Endodermal cell (in vitro differentiated cells): ENCODE measurements around the gene TRERF1. TPM values are rescaled to one million over a fixed set of nuclear protein-coding genes. Genes with fewer than 3 reads are reported as not detected.

Source experiments
- DNase-seq: peaks from one replicate; pipeline ENCODE4 v3.0.0-alpha.2; 2017
- H3K27ac ChIP-seq: 2 replicates; pipeline ENCODE4 v1.5.1; 2013; ENCODE audit warnings: mild to moderate bottlenecking, low read depth, low read length, moderate library complexity
- H3K27me3 ChIP-seq: 2 replicates; pipeline ENCODE4 v1.6.1; 2013; ENCODE audit warnings: mild to moderate bottlenecking, low read length, moderate library complexity; ENCODE audit not compliant: insufficient read depth, control insufficient read depth, poor library complexity, severe bottlenecking
- H3K36me3 ChIP-seq: 2 replicates; pipeline ENCODE4 v1.7.0; 2013; ENCODE audit warnings: mild to moderate bottlenecking, low read length, moderate library complexity; ENCODE audit not compliant: control insufficient read depth, insufficient read depth
- H3K4me1 ChIP-seq: one replicate; pipeline ENCODE4 v1.7.0; 2013; ENCODE audit warnings: low read length; ENCODE audit not compliant: control insufficient read depth, insufficient read depth
- H3K4me3 ChIP-seq: 2 replicates; pipeline ENCODE4 v1.5.1; 2013; ENCODE audit warnings: mild to moderate bottlenecking, low read length, moderate library complexity
- H3K9ac ChIP-seq: 2 replicates; pipeline ENCODE4 v1.6.1; 2013; ENCODE audit warnings: mild to moderate bottlenecking, low read length, moderate library complexity; ENCODE audit not compliant: poor library complexity, severe bottlenecking; ENCODE audit errors: extremely low read depth
- H3K9me3 ChIP-seq: 2 replicates; pipeline ENCODE4 v1.6.1; 2013; ENCODE audit warnings: mild to moderate bottlenecking, low read length, moderate library complexity; ENCODE audit not compliant: control insufficient read depth
- H3K27ac Mint-ChIP-seq: 2 replicates; pipeline ENCODE4 v1.8.0; 2020; ENCODE audit warnings: mixed read lengths
- H3K27me3 Mint-ChIP-seq: 2 replicates; pipeline ENCODE4 v1.8.0; 2021; ENCODE audit warnings: mild to moderate bottlenecking, mixed read lengths; ENCODE audit not compliant: insufficient read depth
- H3K36me3 Mint-ChIP-seq: 2 replicates; pipeline ENCODE4 v1.8.0; 2020; ENCODE audit warnings: low read depth, mixed read lengths
- H3K4me1 Mint-ChIP-seq: 2 replicates; pipeline ENCODE4 v1.8.0; 2020; ENCODE audit warnings: mixed read lengths
- H3K4me3 Mint-ChIP-seq: 2 replicates; pipeline ENCODE4 v1.8.0; 2020; ENCODE audit warnings: mild to moderate bottlenecking, moderate library complexity, mixed read lengths
- H3K9me3 Mint-ChIP-seq: 2 replicates; pipeline ENCODE4 v1.8.0; 2020; ENCODE audit warnings: mild to moderate bottlenecking, mixed read lengths
- WGBS, 2 experiments: methylation state at CpG; one replicate each; pipeline versions ENCODE4 v1.1.5 to v1.1.7; 2013; ENCODE audit warnings: missing lambda C conversion rate in 2 of 2, mixed read lengths in 1 of 2; ENCODE audit not compliant: insufficient coverage in 1 of 2, insufficient read length in 1 of 2; 5-methylcytosine and 5-hydroxymethylcytosine counted together
- total RNA-seq, 2 donors: library from RNA; stranded (reverse); fragmentation: NEBNext Ultra II Directional in 1 of 2; extraction: Animal tissue kit (Norgen Biotek cat#: 25700) in 1 of 2; gene quantifications; 2 replicates in 1 of 2; 3 replicates in 1 of 2; pipeline ENCODE4 v1.2.1, GENCODE V29; 2021
- TF ChIP-seq, protein P1 (sequence below): fragments of 200-600 bp; sonication (generic); conservative IDR thresholded peaks from 2 replicates; pipeline ENCODE4 v1.5.0; 2021; ENCODE audit warnings: antibody characterized with exemption, mild to moderate bottlenecking

Gene TRERF1
- total RNA-seq, 2 donors from 2014 or later: 4.7 to 5.3 TPM

GRCh38 chr6:42450477-42451332 is 1.0 kb downstream of the TRERF1 start:
- H3K27ac Mint-ChIP-seq: no peak overlapping the region
- peak; percentile 71 for DNase-seq
- 2 to 15% methylated on average over 6 to 20 of the region's 22 CpGs for WGBS, 2 experiments

DNA sequence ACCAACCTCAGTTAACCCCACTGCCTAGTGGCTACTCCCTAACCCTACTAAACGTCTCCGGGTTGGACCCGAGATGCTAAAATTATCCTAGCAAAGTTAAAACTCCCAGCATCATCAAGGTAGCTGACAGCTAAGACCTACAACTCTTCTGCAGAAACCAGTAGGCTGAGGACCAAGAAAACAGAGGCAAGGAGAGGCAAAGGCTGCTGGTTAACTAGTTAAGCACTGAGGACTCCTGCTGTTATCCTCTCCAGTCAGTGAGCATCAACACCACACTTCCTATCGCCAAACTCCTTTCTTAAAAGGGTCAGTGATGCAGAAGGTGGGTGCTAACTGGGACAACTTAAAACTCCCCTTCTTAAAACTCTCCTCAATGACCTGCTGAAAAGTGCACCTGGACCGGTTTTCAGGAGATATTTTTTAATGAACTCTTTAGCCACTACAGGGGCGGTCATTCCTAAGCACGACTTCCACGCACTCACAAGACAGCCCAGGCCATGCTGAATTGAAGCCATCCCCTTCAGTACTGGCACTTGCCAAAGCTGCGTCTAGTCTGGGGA is 1.7 kb downstream of the TRERF1 start:
- Histone ChIP-seq H3K27me3 (peaks cover 8% of the 10 kb centered on the region), H3K27ac (no peak overlapping the region), H3K36me3 (no peaks in the 10 kb centered on the region), H3K4me3 (peak overlapping the region; percentile 94), H3K9ac (no peak overlapping the region), H3K9me3 (no peaks in the 10 kb centered on the region), H3K4me1 (peaks cover 7% of the 10 kb centered on the region)
- DNase-seq: peak; percentile 59
- Mint-ChIP-seq H3K36me3 (no peaks in the 10 kb centered on the region), H3K4me3 (peak overlapping the region; percentile 87), H3K9me3 (no peaks in the 10 kb centered on the region), H3K27ac (no peak overlapping the region), H3K4me1 (peaks cover 26% of the 10 kb centered on the region), H3K27me3 (peaks cover 14% of the 10 kb centered on the region)
- TF ChIP-seq, protein P1, sequence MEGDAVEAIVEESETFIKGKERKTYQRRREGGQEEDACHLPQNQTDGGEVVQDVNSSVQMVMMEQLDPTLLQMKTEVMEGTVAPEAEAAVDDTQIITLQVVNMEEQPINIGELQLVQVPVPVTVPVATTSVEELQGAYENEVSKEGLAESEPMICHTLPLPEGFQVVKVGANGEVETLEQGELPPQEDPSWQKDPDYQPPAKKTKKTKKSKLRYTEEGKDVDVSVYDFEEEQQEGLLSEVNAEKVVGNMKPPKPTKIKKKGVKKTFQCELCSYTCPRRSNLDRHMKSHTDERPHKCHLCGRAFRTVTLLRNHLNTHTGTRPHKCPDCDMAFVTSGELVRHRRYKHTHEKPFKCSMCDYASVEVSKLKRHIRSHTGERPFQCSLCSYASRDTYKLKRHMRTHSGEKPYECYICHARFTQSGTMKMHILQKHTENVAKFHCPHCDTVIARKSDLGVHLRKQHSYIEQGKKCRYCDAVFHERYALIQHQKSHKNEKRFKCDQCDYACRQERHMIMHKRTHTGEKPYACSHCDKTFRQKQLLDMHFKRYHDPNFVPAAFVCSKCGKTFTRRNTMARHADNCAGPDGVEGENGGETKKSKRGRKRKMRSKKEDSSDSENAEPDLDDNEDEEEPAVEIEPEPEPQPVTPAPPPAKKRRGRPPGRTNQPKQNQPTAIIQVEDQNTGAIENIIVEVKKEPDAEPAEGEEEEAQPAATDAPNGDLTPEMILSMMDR: no peak
- WGBS, 2 experiments: 16 to 22% methylated on average over 7 to 9 of the region's 9 CpGs

More at GRCh38 chr6:42450477-42451332, 1.0 kb downstream of the TRERF1 start:
- Histone ChIP-seq H3K36me3 (no peaks in the 10 kb centered on the region), H3K9me3 (no peaks in the 10 kb centered on the region), H3K4me1 (peaks cover 7% of the 10 kb centered on the region), H3K27ac (no peak overlapping the region), H3K4me3 (peak overlapping the region; percentile 94), H3K9ac (no peak overlapping the region), H3K27me3 (peaks cover 8% of the 10 kb centered on the region)
- Mint-ChIP-seq H3K4me1 (peaks cover 26% of the 10 kb centered on the region), H3K4me3 (peak overlapping the region; percentile 87), H3K36me3 (no peaks in the 10 kb centered on the region), H3K27me3 (peaks cover 14% of the 10 kb centered on the region), H3K9me3 (no peaks in the 10 kb centered on the region)
- TF ChIP-seq, protein P1: no peak

DNA sequence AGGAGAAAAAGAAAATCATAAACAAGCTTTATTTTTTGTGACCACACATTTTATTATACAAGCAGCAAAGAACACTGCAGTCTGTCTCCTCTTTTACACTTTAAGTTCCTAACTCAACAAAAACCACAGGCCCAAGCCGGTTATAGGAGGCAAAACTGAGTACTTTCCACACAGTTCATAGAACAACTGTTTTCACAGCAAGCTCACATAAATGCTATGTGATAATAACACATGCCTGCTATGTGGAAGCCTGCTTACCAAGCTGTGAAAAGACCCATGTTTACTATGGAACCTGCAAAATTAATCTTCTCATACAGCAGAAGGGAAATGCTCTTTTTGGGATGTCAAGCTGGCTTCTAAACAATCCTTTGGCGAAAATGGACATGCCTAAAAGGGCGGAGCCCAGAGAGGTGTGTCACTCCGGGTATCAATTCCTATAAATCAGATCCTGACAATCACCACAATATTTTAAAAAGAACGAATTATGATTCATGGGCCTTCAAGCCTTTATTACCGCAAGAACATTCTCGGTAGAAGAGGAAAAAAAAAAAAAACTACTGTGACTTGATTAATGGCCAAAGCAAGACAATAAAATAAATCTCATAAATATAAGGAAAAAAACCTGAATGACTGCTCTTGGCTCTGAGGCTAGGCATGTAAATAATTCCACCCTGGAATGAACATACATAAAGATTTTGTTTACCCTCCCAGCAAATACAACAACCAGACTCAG is 2.6 kb downstream of the TRERF1 start:
- H3K4me1 Mint-ChIP-seq: peaks cover 21% of the 10 kb centered on the region
- no peak overlapping the region for H3K27ac Mint-ChIP-seq
- WGBS, 2 experiments: 78 to 80% methylated on average over 3 to 7 of the region's 7 CpGs
- Histone ChIP-seq H3K9ac (no peak overlapping the region), H3K36me3 (no peaks in the 10 kb centered on the region), H3K27ac (no peak overlapping the region), H3K4me3 (no peak overlapping the region), H3K9me3 (no peaks in the 10 kb centered on the region), H3K4me1 (peaks cover 7% of the 10 kb centered on the region), H3K27me3 (peaks cover 8% of the 10 kb centered on the region)
- peak overlapping the region; percentile 87 for H3K4me3 Mint-ChIP-seq
- H3K9me3 Mint-ChIP-seq: no peaks in the 10 kb centered on the region
- TF ChIP-seq, protein P1: no peak
- no peak for DNase-seq
- H3K36me3 Mint-ChIP-seq: no peaks in the 10 kb centered on the region
- H3K27me3 Mint-ChIP-seq: peaks cover 14% of the 10 kb centered on the region
